Measurements from ENCODE around the gene AFP.

Gene AFP

DNA sequence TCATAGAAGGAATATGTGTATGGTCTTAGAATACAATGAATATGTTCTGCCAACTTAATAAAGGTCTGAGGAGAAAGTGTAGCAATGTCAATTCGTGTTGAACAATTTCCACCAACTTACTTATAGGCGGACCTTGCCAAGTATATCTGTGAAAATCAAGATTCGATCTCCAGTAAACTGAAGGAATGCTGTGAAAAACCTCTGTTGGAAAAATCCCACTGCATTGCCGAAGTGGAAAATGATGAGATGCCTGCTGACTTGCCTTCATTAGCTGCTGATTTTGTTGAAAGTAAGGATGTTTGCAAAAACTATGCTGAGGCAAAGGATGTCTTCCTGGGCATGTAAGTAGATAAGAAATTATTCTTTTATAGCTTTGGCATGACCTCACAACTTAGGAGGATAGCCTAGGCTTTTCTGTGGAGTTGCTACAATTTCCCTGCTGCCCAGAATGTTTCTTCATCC lies 22.7 kb upstream of the AFP start:
- H3K4me3 ChIP-seq (ENCODE audit: low read depth, low read length): no peak overlapping the region

DNA sequence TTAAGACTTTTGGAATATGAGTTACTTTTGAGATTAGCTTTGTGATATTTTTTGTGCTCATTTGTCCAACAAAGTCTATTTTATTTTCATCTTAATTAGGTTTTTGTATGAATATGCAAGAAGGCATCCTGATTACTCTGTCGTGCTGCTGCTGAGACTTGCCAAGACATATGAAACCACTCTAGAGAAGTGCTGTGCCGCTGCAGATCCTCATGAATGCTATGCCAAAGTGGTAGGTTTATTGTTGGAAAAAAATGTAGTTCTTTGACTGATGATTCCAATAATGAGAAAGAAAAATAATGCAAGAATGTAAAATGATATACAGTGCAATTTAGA lies 21.1 kb upstream of the AFP start:
- no peak overlapping the region for H3K4me3 ChIP-seq (ENCODE audit: low read depth, low read length)

DNA sequence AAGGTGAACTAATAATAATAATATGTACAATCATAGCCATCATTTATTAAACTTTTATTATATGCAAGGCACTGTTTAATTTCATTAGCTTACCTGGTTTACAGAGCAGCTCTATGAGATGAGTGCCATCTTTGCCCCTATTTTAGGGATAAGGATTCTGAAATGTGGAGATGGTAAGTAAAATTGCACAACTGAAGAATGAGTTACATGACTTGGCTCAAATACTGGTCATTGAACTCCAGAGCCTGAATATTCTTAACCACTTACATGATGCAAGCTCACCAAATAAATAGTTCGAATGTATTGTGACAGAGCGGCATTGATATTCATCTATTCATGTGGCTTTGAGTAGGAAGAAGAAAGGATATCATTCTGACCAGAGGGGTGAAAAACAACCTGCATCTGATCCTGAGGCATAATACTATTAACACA lies 20.2 kb upstream of the AFP start:
- H3K4me3 ChIP-seq (ENCODE audit: low read depth, low read length): no peak overlapping the region

DNA sequence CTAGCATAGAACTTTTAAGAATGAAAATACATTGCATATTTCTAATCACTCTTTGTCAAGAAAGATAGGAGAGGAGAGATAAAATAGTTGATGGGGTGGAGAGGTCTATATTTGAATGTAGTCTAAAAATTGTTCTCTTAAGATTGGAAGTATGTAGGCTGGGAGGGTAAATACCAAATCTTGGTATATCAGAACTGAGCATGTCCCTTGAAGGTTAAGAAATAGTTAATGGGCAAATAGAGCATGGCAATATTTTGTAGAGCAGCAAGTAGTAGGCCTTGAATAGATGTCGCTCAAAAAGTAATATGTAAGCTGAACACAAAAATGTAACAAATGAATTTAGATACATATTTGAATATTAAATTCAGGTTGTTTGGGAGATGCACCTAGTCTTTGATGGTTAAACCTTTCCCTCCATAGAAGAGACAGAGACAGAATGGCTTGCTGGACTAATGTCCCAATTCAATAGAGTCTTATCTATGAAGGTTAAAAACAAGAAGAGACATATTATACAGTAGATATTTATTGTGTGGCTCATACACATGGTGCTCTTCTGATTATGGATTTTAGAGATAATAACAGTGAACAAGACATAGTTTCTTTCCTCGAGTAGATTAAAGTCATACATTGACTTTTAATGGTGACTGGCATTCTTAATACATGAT lies 19.5 kb upstream of the AFP start:
- no peak overlapping the region for H3K4me3 ChIP-seq (ENCODE audit: low read depth, low read length)

DNA sequence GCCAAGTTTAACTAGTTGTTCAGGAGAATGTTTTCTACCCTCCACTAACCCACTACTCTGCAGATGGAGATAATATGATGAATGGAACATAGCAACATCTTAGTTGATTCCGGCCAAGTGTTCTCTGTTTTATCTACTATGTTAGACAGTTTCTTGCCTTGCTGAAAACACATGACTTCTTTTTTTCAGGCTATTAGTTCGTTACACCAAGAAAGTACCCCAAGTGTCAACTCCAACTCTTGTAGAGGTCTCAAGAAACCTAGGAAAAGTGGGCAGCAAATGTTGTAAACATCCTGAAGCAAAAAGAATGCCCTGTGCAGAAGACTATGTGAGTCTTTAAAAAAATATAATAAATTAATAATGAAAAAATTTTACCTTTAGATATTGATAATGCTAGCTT lies 18.7 kb upstream of the AFP start:
- H3K4me3 ChIP-seq (ENCODE audit: low read depth, low read length): no peak overlapping the region

DNA sequence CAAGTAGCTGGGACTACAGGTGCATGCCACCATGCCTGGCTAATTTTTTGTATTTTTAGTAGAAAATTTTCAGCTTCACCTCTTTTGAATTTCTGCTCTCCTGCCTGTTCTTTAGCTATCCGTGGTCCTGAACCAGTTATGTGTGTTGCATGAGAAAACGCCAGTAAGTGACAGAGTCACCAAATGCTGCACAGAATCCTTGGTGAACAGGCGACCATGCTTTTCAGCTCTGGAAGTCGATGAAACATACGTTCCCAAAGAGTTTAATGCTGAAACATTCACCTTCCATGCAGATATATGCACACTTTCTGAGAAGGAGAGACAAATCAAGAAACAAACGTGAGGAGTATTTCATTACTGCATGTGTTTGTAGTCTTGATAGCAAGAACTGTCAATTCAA lies 18.0 kb upstream of the AFP start:
- no peak overlapping the region for H3K4me3 ChIP-seq (ENCODE audit: low read depth, low read length)

DNA sequence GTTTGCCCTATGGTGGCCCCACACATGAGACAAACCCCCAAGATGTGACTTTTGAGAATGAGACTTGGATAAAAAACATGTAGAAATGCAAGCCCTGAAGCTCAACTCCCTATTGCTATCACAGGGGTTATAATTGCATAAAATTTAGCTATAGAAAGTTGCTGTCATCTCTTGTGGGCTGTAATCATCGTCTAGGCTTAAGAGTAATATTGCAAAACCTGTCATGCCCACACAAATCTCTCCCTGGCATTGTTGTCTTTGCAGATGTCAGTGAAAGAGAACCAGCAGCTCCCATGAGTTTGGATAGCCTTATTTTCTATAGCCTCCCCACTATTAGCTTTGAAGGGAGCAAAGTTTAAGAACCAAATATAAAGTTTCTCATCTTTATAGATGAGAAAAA lies 17.3 kb upstream of the AFP start:
- H3K4me3 ChIP-seq (ENCODE audit: low read depth, low read length): no peak overlapping the region

DNA sequence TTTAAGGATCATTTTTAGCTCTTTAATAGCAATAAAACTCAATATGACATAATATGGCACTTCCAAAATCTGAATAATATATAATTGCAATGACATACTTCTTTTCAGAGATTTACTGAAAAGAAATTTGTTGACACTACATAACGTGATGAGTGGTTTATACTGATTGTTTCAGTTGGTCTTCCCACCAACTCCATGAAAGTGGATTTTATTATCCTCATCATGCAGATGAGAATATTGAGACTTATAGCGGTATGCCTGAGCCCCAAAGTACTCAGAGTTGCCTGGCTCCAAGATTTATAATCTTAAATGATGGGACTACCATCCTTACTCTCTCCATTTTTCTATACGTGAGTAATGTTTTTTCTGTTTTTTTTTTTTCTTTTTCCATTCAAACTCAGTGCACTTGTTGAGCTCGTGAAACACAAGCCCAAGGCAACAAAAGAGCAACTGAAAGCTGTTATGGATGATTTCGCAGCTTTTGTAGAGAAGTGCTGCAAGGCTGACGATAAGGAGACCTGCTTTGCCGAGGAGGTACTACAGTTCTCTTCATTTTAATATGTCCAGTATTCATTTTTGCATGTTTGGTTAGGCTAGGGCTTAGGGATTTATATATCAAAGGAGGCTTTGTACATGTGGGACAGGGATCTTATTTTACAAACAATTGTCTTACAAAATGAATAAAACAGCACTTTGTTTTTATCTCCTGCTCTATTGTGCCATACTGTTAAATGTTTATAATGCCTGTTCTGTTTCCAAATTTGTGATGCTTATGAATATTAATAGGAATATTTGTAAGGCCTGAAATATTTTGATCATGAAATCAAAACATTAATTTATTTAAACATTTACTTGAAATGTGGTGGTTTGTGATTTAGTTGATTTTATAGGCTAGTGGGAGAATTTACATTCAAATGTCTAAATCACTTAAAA lies 16.6 kb upstream of the AFP start:
- no peak overlapping the region for H3K4me3 ChIP-seq (ENCODE audit: low read depth, low read length)

DNA sequence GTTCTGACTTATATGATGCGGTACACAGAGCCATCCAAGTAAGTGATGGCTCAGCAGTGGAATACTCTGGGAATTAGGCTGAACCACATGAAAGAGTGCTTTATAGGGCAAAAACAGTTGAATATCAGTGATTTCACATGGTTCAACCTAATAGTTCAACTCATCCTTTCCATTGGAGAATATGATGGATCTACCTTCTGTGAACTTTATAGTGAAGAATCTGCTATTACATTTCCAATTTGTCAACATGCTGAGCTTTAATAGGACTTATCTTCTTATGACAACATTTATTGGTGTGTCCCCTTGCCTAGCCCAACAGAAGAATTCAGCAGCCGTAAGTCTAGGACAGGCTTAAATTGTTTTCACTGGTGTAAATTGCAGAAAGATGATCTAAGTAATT lies 15.4 kb upstream of the AFP start:
- H3K4me3 ChIP-seq (ENCODE audit: low read depth, low read length): no peak overlapping the region

DNA sequence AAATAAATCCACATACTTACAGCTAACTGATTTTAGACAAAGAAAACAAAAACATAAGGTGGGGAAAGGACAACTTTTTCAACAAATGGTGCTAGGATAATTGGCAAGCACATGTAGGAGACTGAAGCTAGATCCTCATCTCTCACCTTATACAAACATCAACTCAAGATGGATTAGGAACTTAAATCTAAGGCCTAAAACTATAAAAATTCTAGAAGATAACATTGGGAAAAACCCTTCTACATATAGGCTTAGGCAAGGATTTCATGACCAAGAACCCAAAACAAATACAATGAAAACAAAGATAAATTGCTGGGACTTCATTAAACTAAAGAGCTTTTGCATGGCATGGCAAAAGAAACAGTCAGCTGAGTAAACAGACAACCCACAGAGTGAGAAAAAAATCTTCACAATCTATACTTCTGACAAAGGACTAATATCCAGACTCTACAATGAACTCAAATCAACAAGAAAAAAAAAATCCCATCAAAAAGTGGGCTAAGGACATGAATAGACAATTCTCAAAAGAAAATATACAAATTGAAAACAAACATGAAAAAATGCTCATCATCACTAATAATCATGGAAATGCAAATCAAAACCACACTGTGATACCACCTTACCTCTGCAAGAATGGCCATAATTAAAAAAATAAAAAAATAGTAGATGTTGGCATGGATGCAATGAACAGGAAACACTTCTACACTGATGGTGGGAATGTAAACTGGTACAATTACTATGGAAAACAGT lies 14.1 kb upstream of the AFP start:
- no peak overlapping the region for H3K4me3 ChIP-seq (ENCODE audit: low read depth, low read length)

DNA sequence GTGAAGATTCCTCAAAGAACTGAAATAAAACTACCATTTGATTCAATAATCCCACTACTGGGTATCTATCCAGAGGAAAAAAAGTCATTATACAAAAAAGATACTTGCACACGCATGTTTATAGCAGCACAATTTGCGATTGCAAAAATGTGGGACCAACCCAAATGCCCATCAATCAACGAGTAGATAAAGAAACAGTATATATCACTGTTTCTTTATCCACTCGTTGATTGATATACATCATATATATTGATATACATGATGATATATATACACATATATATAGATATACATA lies 13.6 kb upstream of the AFP start:
- H3K4me3 ChIP-seq (ENCODE audit: low read depth, low read length): no peak overlapping the region

DNA sequence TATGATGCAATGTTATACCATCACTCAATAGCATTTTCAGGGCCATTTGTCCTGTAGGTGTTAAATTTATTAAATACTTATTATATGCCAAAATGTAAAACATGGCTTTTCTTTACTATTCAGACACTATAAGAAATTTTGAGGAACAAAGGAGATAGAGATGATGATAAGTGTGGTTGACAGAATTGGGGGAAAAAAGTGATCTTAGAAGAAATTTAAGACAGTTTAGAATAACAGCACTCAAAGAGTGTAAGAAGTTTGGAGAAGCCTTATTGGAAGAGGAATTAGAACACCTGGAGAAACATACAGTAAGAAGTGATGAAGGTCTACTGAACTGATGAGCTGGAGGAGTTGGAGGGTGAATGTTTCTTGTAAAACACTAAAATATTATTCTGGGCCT lies 12.8 kb upstream of the AFP start:
- no peak overlapping the region for H3K4me3 ChIP-seq (ENCODE audit: low read depth, low read length)

DNA sequence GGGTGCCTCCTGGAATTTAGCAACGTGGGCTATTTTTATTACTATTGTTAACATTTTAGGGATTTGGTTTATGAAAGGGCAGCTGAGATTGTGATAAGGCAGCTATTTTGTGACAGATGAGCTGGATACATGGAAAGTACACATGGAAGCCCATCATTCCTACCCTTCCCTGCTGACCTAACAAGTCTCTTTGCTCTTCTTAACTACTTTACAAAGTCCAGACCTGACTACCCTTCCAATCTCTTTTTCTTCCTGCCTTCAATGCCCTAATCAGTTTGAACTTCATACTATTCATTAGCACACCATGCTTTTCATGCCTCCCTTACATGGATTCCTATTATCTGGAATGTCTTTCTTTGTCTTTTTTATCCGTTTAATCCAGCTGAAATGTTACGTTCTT lies 9.4 kb upstream of the AFP start:
- no peak overlapping the region for H3K4me3 ChIP-seq (ENCODE audit: low read depth, low read length)

DNA sequence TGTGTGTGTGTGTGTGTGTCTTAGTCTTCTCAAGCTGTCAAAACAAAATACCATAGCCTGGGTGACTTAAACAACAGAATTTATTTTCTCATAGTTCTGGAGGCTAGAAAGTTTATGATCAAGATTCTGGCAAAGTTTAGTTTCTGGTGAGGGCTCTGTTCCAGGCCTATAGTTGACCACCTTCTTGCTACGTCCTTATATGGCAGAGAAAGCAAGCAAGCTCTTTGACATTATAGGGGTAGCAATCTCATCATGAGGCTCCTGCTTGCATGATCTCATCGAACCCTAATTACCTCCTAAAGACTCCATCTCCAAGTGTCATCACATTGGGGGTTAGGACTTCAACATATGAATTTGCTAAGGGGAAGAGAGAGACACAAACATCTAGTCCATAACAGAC lies 6.9 kb upstream of the AFP start:
- H3K4me3 ChIP-seq (ENCODE audit: low read depth, low read length): no peak overlapping the region

DNA sequence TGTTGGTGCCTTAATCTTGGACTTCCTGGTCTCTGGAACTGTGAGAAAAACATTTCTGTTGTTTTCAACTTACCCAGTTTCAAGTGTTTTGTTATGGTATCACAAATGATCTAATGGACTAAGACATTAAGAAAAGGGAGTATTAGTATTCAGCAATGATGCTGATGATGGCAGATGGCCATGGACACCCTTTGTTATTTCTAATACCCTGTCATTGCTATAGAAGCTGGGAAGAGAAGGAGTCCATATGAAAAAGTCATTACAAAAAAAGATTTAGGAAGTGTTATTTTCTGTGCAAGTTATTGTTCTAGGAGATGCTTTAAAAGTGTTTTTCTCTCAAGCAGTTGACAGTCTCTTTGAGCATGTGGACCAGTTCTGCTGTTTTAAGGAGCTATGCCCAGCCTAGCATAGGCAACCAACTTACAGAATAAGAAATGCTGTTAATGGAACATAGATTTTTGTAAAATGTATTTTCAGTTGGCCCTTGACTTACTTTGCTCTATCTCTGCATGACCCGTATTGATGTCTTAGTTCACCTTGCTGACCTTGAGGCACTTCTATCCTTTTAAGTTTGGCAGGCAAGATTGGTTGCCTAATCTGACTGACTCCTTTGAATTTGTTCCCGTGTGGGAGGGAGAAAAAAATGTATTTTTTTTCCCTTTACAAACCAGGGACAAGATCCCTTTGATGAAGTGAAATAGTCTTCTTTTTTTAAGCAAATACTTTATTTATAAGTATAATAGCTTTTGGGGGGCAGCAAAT lies 6.0 kb upstream of the AFP start:
- H3K4me3 ChIP-seq (ENCODE audit: low read depth, low read length): no peak overlapping the region

DNA sequence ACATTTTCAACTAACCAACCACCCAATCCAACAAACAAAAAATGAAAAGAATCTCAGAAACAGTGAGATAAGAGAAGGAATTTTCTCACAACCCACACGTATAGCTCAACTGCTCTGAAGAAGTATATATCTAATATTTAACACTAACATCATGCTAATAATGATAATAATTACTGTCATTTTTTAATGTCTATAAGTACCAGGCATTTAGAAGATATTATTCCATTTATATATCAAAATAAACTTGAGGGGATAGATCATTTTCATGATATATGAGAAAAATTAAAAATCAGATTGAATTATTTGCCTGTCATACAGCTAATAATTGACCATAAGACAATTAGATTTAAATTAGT lies 4.2 kb upstream of the AFP start:
- H3K4me3 ChIP-seq (ENCODE audit: low read depth, low read length): no peak overlapping the region

DNA sequence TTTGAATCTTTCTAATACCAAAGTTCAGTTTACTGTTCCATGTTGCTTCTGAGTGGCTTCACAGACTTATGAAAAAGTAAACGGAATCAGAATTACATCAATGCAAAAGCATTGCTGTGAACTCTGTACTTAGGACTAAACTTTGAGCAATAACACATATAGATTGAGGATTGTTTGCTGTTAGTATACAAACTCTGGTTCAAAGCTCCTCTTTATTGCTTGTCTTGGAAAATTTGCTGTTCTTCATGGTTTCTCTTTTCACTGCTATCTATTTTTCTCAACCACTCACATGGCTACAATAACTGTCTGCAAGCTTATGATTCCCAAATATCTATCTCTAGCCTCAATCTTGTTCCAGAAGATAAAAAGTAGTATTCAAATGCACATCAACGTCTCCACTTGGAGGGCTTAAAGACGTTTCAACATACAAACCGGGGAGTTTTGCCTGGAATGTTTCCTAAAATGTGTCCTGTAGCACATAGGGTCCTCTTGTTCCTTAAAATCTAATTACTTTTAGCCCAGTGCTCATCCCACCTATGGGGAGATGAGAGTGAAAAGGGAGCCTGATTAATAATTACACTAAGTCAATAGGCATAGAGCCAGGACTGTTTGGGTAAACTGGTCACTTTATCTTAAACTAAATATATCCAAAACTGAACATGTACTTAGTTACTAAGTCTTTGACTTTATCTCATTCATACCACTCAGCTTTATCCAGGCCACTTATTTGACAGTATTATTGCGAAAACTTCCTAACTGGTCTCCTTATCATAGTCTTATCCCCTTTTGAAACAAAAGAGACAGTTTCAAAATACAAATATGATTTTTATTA lies 3.6 kb upstream of the AFP start:
- H3K4me3 ChIP-seq (ENCODE audit: low read depth, low read length): no peak overlapping the region

DNA sequence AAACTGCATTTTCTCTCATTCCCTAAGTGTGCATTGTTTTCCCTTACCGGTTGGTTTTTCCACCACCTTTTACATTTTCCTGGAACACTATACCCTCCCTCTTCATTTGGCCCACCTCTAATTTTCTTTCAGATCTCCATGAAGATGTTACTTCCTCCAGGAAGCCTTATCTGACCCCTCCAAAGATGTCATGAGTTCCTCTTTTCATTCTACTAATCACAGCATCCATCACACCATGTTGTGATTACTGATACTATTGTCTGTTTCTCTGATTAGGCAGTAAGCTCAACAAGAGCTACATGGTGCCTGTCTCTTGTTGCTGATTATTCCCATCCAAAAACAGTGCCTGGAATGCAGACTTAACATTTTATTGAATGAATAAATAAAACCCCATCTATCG lies 2.9 kb upstream of the AFP start:
- H3K4me3 ChIP-seq (ENCODE audit: low read depth, low read length): no peak overlapping the region

DNA sequence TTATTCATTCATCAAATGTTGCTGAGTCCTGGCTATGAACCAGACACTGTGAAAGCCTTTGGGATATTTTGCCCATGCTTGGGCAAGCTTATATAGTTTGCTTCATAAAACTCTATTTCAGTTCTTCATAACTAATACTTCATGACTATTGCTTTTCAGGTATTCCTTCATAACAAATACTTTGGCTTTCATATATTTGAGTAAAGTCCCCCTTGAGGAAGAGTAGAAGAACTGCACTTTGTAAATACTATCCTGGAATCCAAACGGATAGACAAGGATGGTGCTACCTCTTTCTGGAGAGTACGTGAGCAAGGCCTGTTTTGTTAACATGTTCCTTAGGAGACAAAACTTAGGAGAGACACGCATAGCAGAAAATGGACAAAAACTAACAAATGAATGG lies 1.7 kb upstream of the AFP start:
- no peak overlapping the region for H3K4me3 ChIP-seq (ENCODE audit: low read depth, low read length)

Measured in iPS-11a (cell line).